Right atrium auricular region (tissue), 2 donors: ENCODE measurements around the gene VAV3. TPM values are rescaled to one million over a fixed set of nuclear protein-coding genes. Genes with fewer than 3 reads are reported as not detected.

Experiments used
- DNase-seq: peaks from one replicate; pipeline ENCODE4 v3.0.0-alpha.2; 2019; ENCODE audit warnings: low spot score
- H3K27ac ChIP-seq, 2 donors: fragments of 200-600 bp; sonication (generic); 1 replicate in 1 of 2; 2 replicates in 1 of 2; pipeline ENCODE4 v1.5.1; 2016 to 2019
- H3K27me3 ChIP-seq, 2 donors: fragments of 200-600 bp; sonication (generic); one replicate each; pipeline versions ENCODE4 v1.5.1 to v1.6.0; 2017 to 2019
- H3K36me3 ChIP-seq: fragments of 200-600 bp; sonication (generic); one replicate; pipeline ENCODE4 v1.5.1; 2016
- H3K4me1 ChIP-seq, 2 donors: fragments of 200-600 bp; sonication (generic); one replicate each; pipeline versions ENCODE4 v1.5.1 to v1.6.0; 2017 to 2019
- H3K4me3 ChIP-seq, 2 donors: fragments of 200-600 bp; sonication (generic); 1 replicate in 1 of 2; 2 replicates in 1 of 2; pipeline ENCODE4 v1.5.1; 2017 to 2019; ENCODE audit warnings: mild to moderate bottlenecking in 1 of 2, moderate library complexity in 1 of 2
- H3K9me3 ChIP-seq, 2 donors: fragments of 200-600 bp; sonication (generic); one replicate each; pipeline ENCODE4 v1.5.1; 2019
- CTCF ChIP-seq, 2 donors: fragments of 200-600 bp; sonication (generic); IDR thresholded peaks; one replicate each; pipeline ENCODE4 v1.5.1; 2019; ENCODE audit warnings: antibody characterized with exemption in 2 of 2
- total RNA-seq, 2 donors: library from RNA; depleted of rRNA; stranded (reverse); fragments of >200 nt; gene quantifications; one replicate each; pipeline ENCODE4 v1.1.0, GENCODE V29; 2016

Gene VAV3
- total RNA-seq, 2 donors from 2014 or later, result 2.0 to 2.8 TPM

GRCh38 chr1:107979088-107979487 lies 14.1 kb upstream of the VAV3 start:
- Histone ChIP-seq H3K4me3 (no peak overlapping the region), H3K36me3 (no peaks in the 10 kb centered on the region), H3K27me3 (no peaks in the 10 kb centered on the region), H3K4me1 (no peaks in the 10 kb centered on the region), H3K9me3 (no peaks in the 10 kb centered on the region), H3K27ac (no peak overlapping the region)
- DNase-seq, result no peak
- TF ChIP-seq CTCF (IDR thresholded peaks at IDR 0.05), result no peak

GRCh38 chr1:107976836-107977235 lies 11.9 kb upstream of the VAV3 start:
- no peak for TF ChIP-seq CTCF (IDR thresholded peaks at IDR 0.05)

GRCh38 chr1:107976431-107976830 lies 11.5 kb upstream of the VAV3 start:
- no peak overlapping the region for H3K4me3 ChIP-seq
- H3K27ac ChIP-seq, result no peak overlapping the region
- no peak for DNase-seq
- no peaks in the 10 kb centered on the region for H3K9me3 ChIP-seq
- no peak for TF ChIP-seq CTCF (IDR thresholded peaks at IDR 0.05)
- H3K27me3 ChIP-seq, result no peaks in the 10 kb centered on the region
- no peaks in the 10 kb centered on the region for H3K36me3 ChIP-seq
- H3K4me1 ChIP-seq, result no peaks in the 10 kb centered on the region

More at GRCh38 chr1:107976836-107977235, 11.9 kb upstream of the VAV3 start:
- Histone ChIP-seq H3K36me3 (no peaks in the 10 kb centered on the region), H3K4me3 (no peak overlapping the region), H3K27ac (no peak overlapping the region), H3K9me3 (no peaks in the 10 kb centered on the region), H3K27me3 (no peaks in the 10 kb centered on the region), H3K4me1 (no peaks in the 10 kb centered on the region)
- no peak for DNase-seq

- H3K4me1 ChIP-seq, result no peaks in the 10 kb centered on the region
- H3K27ac ChIP-seq, result no peak overlapping the region
- H3K27me3 ChIP-seq, result no peaks in the 10 kb centered on the region
- H3K36me3 ChIP-seq, result no peaks in the 10 kb centered on the region
- no peak overlapping the region for H3K4me3 ChIP-seq
- DNase-seq, result no peak
- TF ChIP-seq CTCF (IDR thresholded peaks at IDR 0.05), result no peak
- H3K9me3 ChIP-seq, result no peaks in the 10 kb centered on the region
These were observed 10.9 kb upstream of the VAV3 start for GRCh38 chr1:107975851-107976250.

GRCh38 chr1:107974090-107974489 lies 9.1 kb upstream of the VAV3 start:
- Histone ChIP-seq H3K36me3 (no peaks in the 10 kb centered on the region), H3K27ac (no peak overlapping the region), H3K4me1 (no peaks in the 10 kb centered on the region), H3K27me3 (no peaks in the 10 kb centered on the region), H3K9me3 (no peaks in the 10 kb centered on the region), H3K4me3 (no peak overlapping the region)
- no peak for TF ChIP-seq CTCF (IDR thresholded peaks at IDR 0.05)
- DNase-seq, result no peak

- no peaks in the 10 kb centered on the region for H3K27me3 ChIP-seq
- TF ChIP-seq CTCF (IDR thresholded peaks at IDR 0.05), result no peak
- DNase-seq, result no peak
- H3K4me1 ChIP-seq, result no peaks in the 10 kb centered on the region
- H3K9me3 ChIP-seq, result no peaks in the 10 kb centered on the region
- no peak overlapping the region for H3K27ac ChIP-seq
- no peaks in the 10 kb centered on the region for H3K36me3 ChIP-seq
- H3K4me3 ChIP-seq, result no peak overlapping the region
These were observed 7.6 kb upstream of the VAV3 start for GRCh38 chr1:107972391-107973180.
